ENCODE measurements around the gene TTC34.

TTC34 gene

DNA sequence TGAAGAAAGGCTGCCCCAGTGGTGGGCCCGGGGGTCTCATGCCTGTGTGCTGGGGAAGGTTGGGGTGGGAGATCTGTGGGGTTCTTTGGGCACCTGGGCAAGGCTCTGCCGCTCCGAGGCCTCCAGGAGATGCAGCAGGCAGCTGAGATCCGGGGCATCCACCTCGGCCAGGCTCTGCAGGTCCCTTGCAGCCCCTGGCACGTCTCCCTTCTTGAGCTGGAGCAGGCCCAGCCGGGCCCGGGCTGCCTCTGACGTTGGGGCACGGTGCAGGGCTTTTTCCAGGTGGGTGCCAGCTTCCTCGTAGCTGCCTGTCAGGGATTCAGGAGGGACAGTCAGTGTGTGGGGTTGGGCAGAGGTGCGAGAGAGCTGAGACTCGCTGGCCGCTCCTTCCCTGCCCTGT, 157.3 kb downstream of the TTC34 start:
- Histone ChIP-seq H3K4me1 (ENCODE audit: insufficient read depth, low read length) (no peaks in the 10 kb centered on the region), H3K9me3 (ENCODE audit: insufficient read depth, low read depth, low read length) (peaks cover 28% of the 10 kb centered on the region), H3K9ac (ENCODE audit: low read depth, low read length) (no peak overlapping the region), H3K27ac (ENCODE audit: low read length) (no peak overlapping the region), H3K27me3 (ENCODE audit: insufficient read depth, low read length) (peaks cover 13% of the 10 kb centered on the region), H3K36me3 (ENCODE audit: insufficient read depth, low read depth, low read length) (no peaks in the 10 kb centered on the region), H3K4me3 (ENCODE audit: low read length) (no peak overlapping the region)

DNA sequence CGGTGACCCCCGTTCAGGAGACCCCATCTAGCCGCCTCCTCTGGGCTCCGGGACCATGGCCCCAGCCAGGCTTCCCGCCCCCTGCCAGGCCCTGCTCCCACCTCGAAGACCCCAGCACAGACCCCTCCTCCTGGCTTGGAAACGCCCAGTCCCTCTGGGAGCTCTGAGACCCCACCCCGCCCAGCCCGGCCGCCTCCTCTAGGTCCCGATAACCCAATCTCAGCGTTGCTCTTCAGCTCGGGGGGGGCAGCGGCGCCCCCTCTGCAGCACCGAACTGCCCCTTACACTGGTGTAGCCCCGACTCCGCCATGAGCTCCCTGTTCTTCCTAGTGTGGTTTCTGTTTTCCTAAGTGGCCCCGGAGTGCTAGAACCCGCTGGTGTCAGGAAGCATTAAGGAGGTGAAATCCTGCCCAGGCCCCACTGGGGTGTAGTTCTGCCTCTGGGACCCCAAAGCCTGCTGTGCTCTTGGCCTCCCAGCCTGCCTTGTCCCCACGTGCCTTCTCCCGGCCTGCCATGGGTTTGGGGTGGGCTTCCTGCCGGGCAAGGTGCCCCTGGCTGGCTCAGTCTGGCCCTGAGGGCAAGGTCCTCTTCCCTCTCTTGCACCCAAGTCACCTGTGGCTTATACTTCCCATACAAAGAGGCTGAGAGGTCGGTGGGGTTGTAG, 157.9 kb downstream of the TTC34 start:
- Histone ChIP-seq H3K9me3 (ENCODE audit: insufficient read depth, low read depth, low read length) (peaks cover 22% of the 10 kb centered on the region), H3K9ac (ENCODE audit: low read depth, low read length) (no peak overlapping the region), H3K4me1 (ENCODE audit: insufficient read depth, low read length) (no peaks in the 10 kb centered on the region), H3K27ac (ENCODE audit: low read length) (no peak overlapping the region), H3K27me3 (ENCODE audit: insufficient read depth, low read length) (peaks cover 20% of the 10 kb centered on the region), H3K4me3 (ENCODE audit: low read length) (peak overlapping the region; percentile 75), H3K36me3 (ENCODE audit: insufficient read depth, low read depth, low read length) (no peaks in the 10 kb centered on the region)

DNA sequence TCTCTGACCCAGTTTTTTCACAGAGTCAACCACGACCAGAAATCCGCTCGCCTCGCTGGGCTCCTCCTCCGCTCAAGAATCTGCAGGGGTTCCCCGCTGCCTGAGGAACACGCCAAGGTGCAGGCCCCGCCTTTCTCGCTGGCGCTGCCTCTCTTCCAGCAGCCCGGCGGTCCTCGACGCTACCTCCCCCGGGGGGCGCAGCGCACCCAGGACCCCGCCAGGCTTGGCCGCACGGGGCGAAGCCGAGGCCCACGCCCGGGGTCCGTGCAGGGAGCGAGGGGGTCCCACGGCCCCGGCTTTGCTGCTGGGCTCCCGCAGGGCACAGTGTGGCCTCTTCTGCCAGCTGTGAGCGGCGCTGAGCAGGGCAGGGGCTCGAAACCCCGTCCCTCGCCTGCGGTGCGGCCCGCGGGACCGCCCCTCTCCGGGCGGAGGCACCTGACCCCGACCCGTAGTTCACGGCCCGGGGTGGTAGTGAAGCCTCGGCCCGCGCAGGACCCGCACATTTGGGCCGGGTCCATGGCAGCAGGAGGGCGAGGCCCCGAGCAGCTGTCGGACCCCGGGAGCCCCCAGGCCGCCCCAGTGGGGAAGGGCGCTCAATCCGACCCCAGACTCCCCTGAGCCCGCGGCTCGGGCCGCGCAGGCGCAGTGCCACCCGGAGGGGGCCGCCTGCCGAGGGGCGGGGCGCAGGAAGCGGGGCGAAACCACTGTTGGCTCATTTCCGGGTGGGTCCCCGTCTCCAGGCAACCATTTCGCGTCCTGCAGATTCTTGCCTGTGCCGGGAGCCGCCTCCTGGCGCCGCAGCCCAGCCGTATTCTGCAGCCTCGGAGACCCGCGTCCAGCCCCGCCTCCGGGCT, 158.7 kb downstream of the TTC34 start:
- no peaks in the 10 kb centered on the region for H3K36me3 ChIP-seq (ENCODE audit: insufficient read depth, low read depth, low read length)
- H3K27me3 ChIP-seq (ENCODE audit: insufficient read depth, low read length) = peaks cover 27% of the 10 kb centered on the region
- H3K27ac ChIP-seq (ENCODE audit: low read length) = no peak overlapping the region
- H3K9me3 ChIP-seq (ENCODE audit: insufficient read depth, low read depth, low read length) = peaks cover 14% of the 10 kb centered on the region
- peak overlapping the region; percentile 80 for H3K9ac ChIP-seq (ENCODE audit: low read depth, low read length)
- H3K4me3 ChIP-seq (ENCODE audit: low read length) = peak overlapping the region; percentile 75
- H3K4me1 ChIP-seq (ENCODE audit: insufficient read depth, low read length) = no peaks in the 10 kb centered on the region

DNA sequence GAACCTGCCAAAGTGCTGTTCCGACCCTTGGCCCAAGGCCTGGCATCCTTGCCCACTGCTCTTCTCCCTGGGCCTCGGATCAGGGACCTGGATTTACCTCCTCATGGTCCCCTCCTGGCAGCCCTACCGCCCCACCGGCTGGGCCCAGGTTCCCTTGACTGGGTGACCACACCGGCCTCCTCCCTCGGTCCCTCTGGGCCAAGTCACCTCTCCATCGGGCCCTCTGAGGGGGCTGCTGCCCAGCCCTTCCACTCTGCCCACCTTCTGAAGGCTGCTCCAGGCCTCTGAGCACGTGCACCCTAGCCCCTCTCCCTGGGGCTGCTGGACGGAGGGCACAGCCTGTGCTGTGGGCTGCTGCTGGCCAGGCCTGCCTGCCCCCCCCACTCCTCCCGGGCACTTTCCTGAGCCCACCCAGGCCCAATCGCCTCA, 159.3 kb downstream of the TTC34 start:
- Histone ChIP-seq H3K27me3 (ENCODE audit: insufficient read depth, low read length) (peaks cover 34% of the 10 kb centered on the region), H3K4me3 (ENCODE audit: low read length) (peak overlapping the region; percentile 75), H3K9me3 (ENCODE audit: insufficient read depth, low read depth, low read length) (peaks cover 11% of the 10 kb centered on the region), H3K9ac (ENCODE audit: low read depth, low read length) (peak overlapping the region; percentile 80; the same call in 1 of the 2 replicates), H3K4me1 (ENCODE audit: insufficient read depth, low read length) (no peaks in the 10 kb centered on the region), H3K36me3 (ENCODE audit: insufficient read depth, low read depth, low read length) (no peaks in the 10 kb centered on the region), H3K27ac (ENCODE audit: low read length) (no peak overlapping the region)

DNA sequence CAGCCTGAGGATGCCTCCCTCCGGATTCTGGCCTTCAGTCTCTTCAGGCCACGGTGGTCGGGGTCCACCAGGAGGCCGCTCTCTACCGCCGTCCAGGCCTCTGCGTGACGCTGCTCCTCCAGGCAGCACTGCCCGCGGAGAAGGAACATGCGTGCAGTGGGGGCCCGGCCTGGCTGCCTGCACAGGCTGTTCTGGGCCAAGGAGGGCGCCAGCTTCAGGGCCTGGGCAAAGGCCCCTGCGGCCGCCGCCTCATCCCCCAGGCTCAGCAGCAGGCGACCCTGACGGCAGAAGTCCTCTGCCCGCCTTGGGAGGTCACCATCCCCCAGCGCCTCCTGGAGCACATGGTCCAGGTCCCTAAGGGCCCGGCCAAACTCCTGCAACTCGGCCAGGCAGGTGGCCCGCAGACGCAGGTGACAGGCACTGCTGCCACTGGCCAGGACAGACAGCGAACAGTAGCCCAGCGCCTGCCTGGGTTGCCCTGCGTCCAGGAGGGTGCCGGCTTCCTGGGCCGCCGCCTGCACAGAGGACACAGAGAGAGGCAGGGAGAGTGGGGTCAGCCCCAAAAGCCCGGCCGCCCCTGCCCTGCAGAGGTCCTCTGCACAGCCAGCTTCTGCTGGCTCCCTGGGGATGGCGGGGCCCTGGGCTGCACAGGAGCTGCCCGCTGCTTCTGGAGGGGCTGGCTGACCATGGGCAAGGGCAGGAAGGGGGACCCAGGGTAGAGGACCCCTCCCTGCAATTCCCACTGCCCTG, 159.9 kb downstream of the TTC34 start:
- Histone ChIP-seq H3K9me3 (ENCODE audit: insufficient read depth, low read depth, low read length) (peaks cover 11% of the 10 kb centered on the region; the same call in 1 of the 2 replicates), H3K27me3 (ENCODE audit: insufficient read depth, low read length) (peaks cover 40% of the 10 kb centered on the region), H3K4me1 (ENCODE audit: insufficient read depth, low read length) (no peaks in the 10 kb centered on the region), H3K27ac (ENCODE audit: low read length) (no peak overlapping the region), H3K9ac (ENCODE audit: low read depth, low read length) (peak overlapping the region; percentile 80; the same call in 1 of the 2 replicates), H3K36me3 (ENCODE audit: insufficient read depth, low read depth, low read length) (no peaks in the 10 kb centered on the region), H3K4me3 (ENCODE audit: low read length) (peak overlapping the region; percentile 75)

DNA sequence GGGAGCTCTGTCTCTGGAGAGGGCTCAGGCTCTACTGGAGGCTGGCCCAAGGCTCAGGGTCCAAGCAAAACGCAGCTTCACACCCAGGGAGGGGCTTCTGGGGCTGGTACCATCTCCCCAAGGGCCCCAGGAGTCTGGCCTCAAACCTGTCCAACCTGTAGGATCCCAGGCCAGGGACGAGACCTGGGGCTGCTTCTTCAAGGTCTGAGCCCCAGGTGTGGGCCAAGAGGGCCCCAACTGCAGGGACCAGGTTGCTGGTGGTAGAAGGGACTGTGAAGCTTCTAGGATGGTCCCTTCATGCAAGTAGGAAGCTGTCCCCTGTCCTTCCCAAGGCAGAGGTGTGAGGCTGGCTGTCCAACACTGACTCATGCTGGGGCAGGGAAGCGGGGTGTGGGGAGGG, 160.9 kb downstream of the TTC34 start:
- peaks cover 8% of the 10 kb centered on the region; the same call in 1 of the 2 replicates for H3K9me3 ChIP-seq (ENCODE audit: insufficient read depth, low read depth, low read length)
- no peak overlapping the region for H3K27ac ChIP-seq (ENCODE audit: low read length)
- no peak overlapping the region for H3K9ac ChIP-seq (ENCODE audit: low read depth, low read length)
- no peaks in the 10 kb centered on the region for H3K36me3 ChIP-seq (ENCODE audit: insufficient read depth, low read depth, low read length)
- H3K4me3 ChIP-seq (ENCODE audit: low read length) = no peak overlapping the region
- H3K27me3 ChIP-seq (ENCODE audit: insufficient read depth, low read length) = peaks cover 43% of the 10 kb centered on the region
- H3K4me1 ChIP-seq (ENCODE audit: insufficient read depth, low read length) = no peaks in the 10 kb centered on the region

DNA sequence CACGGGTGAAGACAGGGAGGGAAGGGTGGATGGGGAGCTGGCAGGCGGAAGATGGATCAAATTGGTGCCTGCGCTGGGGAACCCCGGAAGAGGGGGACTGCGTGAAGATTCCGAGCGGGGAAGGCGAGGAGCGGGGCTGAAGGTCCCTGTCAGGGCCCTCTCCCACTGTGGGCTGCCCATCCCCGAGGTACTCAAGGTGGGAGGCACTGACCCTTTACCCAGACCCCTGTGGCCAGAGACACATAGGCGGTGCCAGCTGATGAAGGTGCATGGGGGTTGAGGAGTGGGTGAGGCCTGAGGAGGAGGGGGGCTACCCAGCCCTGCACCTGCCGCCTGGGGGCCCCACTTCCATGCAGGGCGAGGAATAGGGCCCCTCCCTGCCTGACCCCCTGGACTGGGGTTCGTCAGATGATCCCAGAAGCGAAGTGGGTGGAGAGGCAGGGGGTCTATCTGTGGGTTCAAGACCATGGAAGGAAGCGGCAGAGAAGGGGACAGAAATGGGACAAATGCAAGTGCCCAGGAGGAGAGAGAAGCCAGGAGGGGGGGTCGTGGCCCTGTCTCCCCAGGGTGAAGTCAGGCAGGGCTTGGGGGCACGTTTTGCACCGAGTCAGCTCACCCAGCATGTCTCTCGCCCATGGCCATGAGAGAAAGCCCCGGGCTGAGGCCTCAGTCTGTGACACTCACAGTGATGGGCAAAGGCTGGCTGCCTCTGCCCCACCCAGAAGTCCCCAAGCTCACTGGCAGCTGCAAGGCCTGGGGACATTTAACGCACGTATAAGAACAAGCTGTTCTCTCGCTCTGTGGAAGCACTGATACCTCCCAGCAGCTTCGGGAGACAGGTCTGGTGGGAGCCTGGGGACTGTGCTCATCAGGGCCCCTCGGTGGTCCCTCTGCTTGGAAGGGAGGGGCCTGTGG, 161.6 kb downstream of the TTC34 start:
- H3K36me3 ChIP-seq (ENCODE audit: insufficient read depth, low read depth, low read length) = no peaks in the 10 kb centered on the region
- H3K4me3 ChIP-seq (ENCODE audit: low read length) = no peak overlapping the region
- no peaks in the 10 kb centered on the region for H3K4me1 ChIP-seq (ENCODE audit: insufficient read depth, low read length)
- peaks cover 43% of the 10 kb centered on the region for H3K27me3 ChIP-seq (ENCODE audit: insufficient read depth, low read length)
- no peak overlapping the region for H3K9ac ChIP-seq (ENCODE audit: low read depth, low read length)
- peaks cover 8% of the 10 kb centered on the region; the same call in 1 of the 2 replicates for H3K9me3 ChIP-seq (ENCODE audit: insufficient read depth, low read depth, low read length)
- H3K27ac ChIP-seq (ENCODE audit: low read length) = no peak overlapping the region

DNA sequence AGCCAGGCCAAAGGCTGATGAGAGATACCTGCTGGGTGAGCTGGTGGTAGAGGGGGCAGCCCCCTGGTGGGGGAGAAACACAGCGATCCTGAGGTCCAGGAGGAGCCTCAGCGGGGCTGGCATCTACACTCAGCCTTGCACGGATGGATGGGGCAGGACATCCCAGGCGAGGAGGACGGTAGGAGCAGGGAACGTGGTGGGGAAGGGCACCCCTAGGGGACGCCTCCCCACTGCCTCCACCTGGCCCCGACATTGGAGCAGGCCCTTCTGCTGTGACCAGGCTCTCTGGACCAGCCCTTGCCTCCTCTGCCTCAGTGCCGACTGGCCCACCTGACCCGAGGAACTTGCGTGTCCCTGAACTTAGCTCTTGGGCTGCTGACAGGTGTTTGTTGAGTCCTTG, 162.3 kb downstream of the TTC34 start:
- Histone ChIP-seq H3K27ac (ENCODE audit: low read length) (no peak overlapping the region), H3K36me3 (ENCODE audit: insufficient read depth, low read depth, low read length) (no peaks in the 10 kb centered on the region), H3K9ac (ENCODE audit: low read depth, low read length) (no peak overlapping the region), H3K4me3 (ENCODE audit: low read length) (no peak overlapping the region), H3K9me3 (ENCODE audit: insufficient read depth, low read depth, low read length) (peaks cover 8% of the 10 kb centered on the region; the same call in 1 of the 2 replicates), H3K4me1 (ENCODE audit: insufficient read depth, low read length) (no peaks in the 10 kb centered on the region), H3K27me3 (ENCODE audit: insufficient read depth, low read length) (peaks cover 43% of the 10 kb centered on the region)

DNA sequence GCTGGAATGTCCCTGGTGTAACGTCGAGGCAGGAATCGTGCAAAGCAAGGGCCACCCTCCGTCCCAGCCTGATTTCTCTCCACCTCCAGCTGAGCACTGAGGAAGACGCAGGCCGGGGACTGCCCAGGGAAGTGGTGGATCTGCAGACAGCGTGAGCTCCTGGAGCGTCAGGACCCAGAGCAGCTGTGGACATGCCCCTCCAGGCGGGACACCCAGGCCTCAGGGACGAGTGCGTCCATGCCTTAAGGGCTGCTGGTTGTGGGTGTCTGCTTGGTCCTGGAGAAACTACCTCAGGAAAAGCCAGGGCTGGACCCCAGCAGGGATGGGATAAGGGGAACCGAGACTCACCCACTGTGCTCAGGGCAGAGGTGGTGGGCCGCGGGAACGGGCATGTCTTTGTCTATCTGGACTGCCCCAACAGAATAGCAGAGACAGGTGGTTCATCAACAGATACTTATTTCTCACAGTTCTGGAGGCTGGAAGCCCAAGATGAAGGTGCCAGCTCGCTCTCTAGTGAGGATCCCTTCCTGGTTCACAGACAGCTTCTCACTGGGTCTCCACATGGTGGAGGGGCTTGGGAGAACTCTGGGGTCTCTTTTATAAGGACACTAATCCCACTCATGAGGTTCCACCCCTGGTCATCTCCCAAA, 162.9 kb downstream of the TTC34 start:
- Histone ChIP-seq H3K27ac (ENCODE audit: low read length) (no peak overlapping the region), H3K4me3 (ENCODE audit: low read length) (no peak overlapping the region), H3K4me1 (ENCODE audit: insufficient read depth, low read length) (no peaks in the 10 kb centered on the region), H3K9ac (ENCODE audit: low read depth, low read length) (no peak overlapping the region), H3K36me3 (ENCODE audit: insufficient read depth, low read depth, low read length) (no peaks in the 10 kb centered on the region), H3K9me3 (ENCODE audit: insufficient read depth, low read depth, low read length) (peaks cover 8% of the 10 kb centered on the region; the same call in 1 of the 2 replicates), H3K27me3 (ENCODE audit: insufficient read depth, low read length) (peaks cover 37% of the 10 kb centered on the region)

DNA sequence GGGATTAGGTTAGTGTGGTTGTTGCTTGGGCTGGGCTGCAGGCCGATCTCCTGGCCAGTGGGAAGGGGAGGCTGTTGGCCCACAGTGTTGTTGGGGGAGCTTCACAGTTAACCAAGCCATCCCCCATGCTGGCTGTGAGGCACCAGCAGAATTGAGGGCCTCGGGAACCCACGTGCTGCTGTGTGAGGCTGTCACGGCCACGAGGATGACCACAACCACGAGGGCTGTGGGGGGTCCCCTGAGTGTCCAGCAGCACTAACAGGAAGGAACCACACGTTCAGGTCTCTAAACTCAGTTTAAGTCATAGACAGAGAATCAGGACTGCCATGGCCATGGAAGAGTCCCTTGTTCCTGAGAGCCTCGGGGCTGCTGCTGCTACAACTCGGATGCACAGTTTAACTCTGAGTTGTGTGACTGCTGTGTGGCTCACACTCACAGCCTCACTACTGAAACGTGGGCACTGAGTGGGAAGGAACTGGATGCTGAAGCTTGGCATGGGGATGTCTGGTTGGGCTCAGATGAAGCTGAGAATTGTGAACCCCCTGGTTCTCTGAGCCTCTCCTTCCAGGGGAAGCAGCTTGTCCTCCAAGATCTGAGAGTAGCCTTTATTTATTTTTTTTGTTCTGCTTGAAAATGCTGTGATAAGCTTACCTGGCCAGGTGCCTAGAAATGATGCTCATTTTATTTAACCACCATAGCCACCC, 163.9 kb downstream of the TTC34 start:
- Histone ChIP-seq H3K4me1 (ENCODE audit: insufficient read depth, low read length) (peaks cover 7% of the 10 kb centered on the region), H3K9me3 (ENCODE audit: insufficient read depth, low read depth, low read length) (peaks cover 8% of the 10 kb centered on the region; the same call in 1 of the 2 replicates), H3K36me3 (ENCODE audit: insufficient read depth, low read depth, low read length) (no peaks in the 10 kb centered on the region), H3K27me3 (ENCODE audit: insufficient read depth, low read length) (peaks cover 37% of the 10 kb centered on the region), H3K9ac (ENCODE audit: low read depth, low read length) (no peak overlapping the region), H3K27ac (ENCODE audit: low read length) (no peak overlapping the region), H3K4me3 (ENCODE audit: low read length) (no peak overlapping the region)

Measured in iPS-20b (cell line).